ENCODE data around the gene SRP19. TPM values are rescaled to one million over a fixed set of nuclear protein-coding genes. Genes with fewer than 3 reads are reported as not detected.

The SRP19 gene
- total and polyA plus RNA-seq, 2 experiments from 2014 or later, result 104 to 406 TPM

DNA sequence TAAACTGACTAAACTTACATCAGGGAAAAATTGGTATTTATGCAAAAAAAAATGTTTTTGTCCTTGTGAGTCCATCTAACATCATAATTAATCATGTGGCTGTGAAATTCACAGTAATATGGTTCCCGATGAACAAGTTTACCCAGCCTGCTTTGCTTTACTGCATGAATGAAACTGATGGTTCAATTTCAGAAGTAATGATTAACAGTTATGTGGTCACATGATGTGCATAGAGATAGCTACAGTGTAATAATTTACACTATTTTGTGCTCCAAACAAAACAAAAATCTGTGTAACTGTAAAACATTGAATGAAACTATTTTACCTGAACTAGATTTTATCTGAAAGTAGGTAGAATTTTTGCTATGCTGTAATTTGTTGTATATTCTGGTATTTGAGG, 16.6 kb upstream of the SRP19 start (continued):
- TF ChIP-seq, protein P1, sequence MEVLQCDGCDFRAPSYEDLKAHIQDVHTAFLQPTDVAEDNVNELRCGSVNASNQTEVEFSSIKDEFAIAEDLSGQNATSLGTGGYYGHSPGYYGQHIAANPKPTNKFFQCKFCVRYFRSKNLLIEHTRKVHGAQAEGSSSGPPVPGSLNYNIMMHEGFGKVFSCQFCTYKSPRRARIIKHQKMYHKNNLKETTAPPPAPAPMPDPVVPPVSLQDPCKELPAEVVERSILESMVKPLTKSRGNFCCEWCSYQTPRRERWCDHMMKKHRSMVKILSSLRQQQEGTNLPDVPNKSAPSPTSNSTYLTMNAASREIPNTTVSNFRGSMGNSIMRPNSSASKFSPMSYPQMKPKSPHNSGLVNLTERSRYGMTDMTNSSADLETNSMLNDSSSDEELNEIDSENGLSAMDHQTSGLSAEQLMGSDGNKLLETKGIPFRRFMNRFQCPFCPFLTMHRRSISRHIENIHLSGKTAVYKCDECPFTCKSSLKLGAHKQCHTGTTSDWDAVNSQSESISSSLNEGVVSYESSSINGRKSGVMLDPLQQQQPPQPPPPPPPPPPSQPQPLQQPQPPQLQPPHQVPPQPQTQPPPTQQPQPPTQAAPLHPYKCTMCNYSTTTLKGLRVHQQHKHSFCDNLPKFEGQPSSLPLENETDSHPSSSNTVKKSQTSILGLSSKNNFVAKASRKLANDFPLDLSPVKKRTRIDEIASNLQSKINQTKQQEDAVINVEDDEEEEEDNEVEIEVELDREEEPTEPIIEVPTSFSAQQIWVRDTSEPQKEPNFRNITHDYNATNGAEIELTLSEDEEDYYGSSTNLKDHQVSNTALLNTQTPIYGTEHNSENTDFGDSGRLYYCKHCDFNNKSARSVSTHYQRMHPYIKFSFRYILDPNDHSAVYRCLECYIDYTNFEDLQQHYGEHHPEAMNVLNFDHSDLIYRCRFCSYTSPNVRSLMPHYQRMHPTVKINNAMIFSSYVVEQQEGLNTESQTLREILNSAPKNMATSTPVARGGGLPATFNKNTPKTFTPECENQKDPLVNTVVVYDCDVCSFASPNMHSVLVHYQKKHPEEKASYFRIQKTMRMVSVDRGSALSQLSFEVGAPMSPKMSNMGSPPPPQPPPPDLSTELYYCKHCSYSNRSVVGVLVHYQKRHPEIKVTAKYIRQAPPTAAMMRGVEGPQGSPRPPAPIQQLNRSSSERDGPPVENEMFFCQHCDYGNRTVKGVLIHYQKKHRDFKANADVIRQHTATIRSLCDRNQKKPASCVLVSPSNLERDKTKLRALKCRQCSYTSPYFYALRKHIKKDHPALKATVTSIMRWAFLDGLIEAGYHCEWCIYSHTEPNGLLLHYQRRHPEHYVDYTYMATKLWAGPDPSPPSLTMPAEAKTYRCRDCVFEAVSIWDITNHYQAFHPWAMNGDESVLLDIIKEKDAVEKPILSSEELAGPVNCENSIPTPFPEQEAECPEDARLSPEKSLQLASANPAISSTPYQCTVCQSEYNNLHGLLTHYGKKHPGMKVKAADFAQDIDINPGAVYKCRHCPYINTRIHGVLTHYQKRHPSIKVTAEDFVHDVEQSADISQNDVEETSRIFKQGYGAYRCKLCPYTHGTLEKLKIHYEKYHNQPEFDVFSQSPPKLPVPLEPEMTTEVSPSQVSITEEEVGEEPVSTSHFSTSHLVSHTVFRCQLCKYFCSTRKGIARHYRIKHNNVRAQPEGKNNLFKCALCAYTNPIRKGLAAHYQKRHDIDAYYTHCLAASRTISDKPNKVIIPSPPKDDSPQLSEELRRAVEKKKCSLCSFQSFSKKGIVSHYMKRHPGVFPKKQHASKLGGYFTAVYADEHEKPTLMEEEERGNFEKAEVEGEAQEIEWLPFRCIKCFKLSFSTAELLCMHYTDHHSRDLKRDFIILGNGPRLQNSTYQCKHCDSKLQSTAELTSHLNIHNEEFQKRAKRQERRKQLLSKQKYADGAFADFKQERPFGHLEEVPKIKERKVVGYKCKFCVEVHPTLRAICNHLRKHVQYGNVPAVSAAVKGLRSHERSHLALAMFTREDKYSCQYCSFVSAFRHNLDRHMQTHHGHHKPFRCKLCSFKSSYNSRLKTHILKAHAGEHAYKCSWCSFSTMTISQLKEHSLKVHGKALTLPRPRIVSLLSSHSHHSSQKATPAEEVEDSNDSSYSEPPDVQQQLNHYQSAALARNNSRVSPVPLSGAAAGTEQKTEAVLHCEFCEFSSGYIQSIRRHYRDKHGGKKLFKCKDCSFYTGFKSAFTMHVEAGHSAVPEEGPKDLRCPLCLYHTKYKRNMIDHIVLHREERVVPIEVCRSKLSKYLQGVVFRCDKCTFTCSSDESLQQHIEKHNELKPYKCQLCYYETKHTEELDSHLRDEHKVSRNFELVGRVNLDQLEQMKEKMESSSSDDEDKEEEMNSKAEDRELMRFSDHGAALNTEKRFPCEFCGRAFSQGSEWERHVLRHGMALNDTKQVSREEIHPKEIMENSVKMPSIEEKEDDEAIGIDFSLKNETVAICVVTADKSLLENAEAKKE (CRISPR knock-in tag; IDR thresholded peaks at IDR 0.05), result no peak
- TF ChIP-seq EZH2 (IDR thresholded peaks at IDR 0.05; ENCODE audit: low read depth, unreplicated experiment), result no peak
- no peak for TF ChIP-seq JUNB (IDR thresholded peaks at IDR 0.05; ENCODE audit: unreplicated experiment)
- TF ChIP-seq, protein P2, sequence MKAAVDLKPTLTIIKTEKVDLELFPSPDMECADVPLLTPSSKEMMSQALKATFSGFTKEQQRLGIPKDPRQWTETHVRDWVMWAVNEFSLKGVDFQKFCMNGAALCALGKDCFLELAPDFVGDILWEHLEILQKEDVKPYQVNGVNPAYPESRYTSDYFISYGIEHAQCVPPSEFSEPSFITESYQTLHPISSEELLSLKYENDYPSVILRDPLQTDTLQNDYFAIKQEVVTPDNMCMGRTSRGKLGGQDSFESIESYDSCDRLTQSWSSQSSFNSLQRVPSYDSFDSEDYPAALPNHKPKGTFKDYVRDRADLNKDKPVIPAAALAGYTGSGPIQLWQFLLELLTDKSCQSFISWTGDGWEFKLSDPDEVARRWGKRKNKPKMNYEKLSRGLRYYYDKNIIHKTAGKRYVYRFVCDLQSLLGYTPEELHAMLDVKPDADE (IDR thresholded peaks at IDR 0.05), result no peak
- TF ChIP-seq, protein P3, sequence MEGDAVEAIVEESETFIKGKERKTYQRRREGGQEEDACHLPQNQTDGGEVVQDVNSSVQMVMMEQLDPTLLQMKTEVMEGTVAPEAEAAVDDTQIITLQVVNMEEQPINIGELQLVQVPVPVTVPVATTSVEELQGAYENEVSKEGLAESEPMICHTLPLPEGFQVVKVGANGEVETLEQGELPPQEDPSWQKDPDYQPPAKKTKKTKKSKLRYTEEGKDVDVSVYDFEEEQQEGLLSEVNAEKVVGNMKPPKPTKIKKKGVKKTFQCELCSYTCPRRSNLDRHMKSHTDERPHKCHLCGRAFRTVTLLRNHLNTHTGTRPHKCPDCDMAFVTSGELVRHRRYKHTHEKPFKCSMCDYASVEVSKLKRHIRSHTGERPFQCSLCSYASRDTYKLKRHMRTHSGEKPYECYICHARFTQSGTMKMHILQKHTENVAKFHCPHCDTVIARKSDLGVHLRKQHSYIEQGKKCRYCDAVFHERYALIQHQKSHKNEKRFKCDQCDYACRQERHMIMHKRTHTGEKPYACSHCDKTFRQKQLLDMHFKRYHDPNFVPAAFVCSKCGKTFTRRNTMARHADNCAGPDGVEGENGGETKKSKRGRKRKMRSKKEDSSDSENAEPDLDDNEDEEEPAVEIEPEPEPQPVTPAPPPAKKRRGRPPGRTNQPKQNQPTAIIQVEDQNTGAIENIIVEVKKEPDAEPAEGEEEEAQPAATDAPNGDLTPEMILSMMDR (conservative IDR thresholded peaks at IDR 0.05; ENCODE audit: low read depth in 2 of 2), result no peak
- TF ChIP-seq ZNF331 (CRISPR knock-in tag; IDR thresholded peaks at IDR 0.05; ENCODE audit: low read depth), result no peak
- TF ChIP-seq, protein P4, sequence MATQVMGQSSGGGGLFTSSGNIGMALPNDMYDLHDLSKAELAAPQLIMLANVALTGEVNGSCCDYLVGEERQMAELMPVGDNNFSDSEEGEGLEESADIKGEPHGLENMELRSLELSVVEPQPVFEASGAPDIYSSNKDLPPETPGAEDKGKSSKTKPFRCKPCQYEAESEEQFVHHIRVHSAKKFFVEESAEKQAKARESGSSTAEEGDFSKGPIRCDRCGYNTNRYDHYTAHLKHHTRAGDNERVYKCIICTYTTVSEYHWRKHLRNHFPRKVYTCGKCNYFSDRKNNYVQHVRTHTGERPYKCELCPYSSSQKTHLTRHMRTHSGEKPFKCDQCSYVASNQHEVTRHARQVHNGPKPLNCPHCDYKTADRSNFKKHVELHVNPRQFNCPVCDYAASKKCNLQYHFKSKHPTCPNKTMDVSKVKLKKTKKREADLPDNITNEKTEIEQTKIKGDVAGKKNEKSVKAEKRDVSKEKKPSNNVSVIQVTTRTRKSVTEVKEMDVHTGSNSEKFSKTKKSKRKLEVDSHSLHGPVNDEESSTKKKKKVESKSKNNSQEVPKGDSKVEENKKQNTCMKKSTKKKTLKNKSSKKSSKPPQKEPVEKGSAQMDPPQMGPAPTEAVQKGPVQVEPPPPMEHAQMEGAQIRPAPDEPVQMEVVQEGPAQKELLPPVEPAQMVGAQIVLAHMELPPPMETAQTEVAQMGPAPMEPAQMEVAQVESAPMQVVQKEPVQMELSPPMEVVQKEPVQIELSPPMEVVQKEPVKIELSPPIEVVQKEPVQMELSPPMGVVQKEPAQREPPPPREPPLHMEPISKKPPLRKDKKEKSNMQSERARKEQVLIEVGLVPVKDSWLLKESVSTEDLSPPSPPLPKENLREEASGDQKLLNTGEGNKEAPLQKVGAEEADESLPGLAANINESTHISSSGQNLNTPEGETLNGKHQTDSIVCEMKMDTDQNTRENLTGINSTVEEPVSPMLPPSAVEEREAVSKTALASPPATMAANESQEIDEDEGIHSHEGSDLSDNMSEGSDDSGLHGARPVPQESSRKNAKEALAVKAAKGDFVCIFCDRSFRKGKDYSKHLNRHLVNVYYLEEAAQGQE (IDR thresholded peaks at IDR 0.05; ENCODE audit: unreplicated experiment), result no peak

Measured in GM23338 (cell line).